Pulmonary artery endothelial cell (primary cell): ENCODE results near the gene PPFIA3. TPM values are rescaled to one million over a fixed set of nuclear protein-coding genes. Genes with fewer than 3 reads are reported as not detected.
"Not testable (repeated sequence)": the region's sequence is repeated elsewhere in the genome, so short reads cannot be mapped to it uniquely, and the experiment has no call there.

ENCODE experiments used
- DNase-seq: peaks from one replicate; pipeline ENCODE4 v3.0.0-alpha.2; 2011; ENCODE audit warnings: low read depth, low spot score
- total RNA-seq: library from RNA; depleted of rRNA; stranded (reverse); fragments of >200 nt; gene quantifications from 2 replicates; pipeline ENCODE4 v1.2.3, GENCODE V29; 2014

The PPFIA3 gene
- 0.95 and 3.0 TPM in 2 replicates for total RNA-seq

DNA sequence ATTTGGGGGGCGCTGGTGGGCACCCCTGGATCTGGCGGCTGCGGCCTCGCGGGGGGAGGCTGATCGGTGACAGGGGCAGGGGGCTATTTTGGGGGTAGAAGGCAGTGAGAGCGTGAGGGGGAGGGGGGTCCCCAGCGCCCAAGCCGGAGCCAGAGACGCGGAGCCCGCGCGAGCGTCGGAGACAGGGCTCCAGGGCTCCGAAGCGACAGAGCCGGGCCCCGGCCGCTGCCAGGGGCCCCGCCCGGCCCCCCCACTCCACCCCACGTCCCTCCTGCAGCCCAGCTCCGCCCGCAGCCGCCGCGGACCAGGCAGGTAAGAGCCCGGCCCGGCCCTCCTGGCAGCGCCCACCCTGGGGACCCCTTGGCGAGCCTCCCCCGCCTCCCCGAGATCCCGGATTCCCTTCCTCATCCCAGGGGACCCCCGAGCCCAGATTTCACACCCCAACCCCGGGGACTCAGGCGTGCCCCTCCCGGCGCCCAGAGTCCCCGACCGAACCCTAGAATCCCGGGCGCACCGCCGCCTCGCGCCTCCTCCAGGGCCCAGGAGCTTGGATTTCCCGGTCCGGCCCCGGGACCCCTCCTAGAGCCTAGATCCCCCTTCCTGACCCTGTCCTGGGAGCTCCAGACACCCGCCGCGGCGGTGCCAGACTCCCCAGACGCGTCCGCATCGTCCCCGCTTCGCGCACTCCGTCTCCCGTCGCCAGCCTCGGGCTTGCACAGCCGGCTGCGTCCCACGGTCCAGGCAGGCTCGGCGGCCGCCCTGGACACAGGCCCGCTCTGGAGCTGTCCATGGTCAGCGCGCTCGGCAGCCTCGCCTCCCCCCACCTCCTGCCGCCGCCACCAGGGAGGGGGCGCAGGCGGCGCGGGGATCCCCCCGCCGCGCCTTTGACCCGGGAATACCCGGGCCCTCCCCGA lies at the start of gene PPFIA3:
Gene PPFIA3, plus strand, starts transcription at position 134 of the 914 bp plus-strand sequence. CDS start 8,330 bp downstream, outside the sequence.
- DNase-seq = no peak

- DNase-seq = no peak
These were observed 48.9 kb upstream of the PPFIA3 start for GRCh38 chr19:49070416-49070815.

DNA sequence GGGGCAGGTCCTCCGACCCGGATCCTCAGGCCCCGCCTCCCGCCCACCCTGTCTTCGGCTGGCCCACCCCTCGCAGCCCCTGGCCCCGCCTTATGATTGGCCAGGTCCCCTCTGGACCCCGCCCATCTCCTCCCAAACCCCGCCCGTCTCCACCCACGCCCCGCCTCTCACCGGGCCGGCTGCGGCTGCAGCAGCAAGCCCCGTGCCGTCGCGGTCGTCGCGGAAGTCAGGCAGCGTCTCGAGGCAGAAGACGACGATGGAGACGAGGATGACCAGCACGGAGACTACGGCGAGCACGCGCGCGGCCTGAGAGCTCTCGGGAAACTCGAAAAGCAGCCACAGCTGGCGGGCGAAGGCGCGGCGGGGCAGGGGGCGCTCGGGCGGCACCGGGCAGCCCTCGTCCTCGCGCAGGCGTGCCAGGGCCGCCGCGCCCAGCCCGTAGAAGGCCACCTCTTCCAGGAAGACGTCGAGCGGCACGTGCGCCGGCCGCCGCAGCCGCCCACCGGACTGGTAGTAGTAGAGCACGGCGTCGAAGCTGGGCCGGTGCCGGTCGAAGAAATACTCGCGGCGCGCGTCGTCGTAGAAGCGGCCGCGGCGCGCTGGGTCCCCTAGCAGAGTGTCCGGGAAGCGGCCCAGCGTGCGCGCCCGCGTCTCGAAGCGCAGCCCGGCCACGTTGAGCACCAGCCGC lies 47.3 kb upstream of the PPFIA3 start:
- no peak for DNase-seq

- DNase-seq = no peak
These were observed 45.6 kb upstream of the PPFIA3 start for GRCh38 chr19:49073514-49074378.

DNA sequence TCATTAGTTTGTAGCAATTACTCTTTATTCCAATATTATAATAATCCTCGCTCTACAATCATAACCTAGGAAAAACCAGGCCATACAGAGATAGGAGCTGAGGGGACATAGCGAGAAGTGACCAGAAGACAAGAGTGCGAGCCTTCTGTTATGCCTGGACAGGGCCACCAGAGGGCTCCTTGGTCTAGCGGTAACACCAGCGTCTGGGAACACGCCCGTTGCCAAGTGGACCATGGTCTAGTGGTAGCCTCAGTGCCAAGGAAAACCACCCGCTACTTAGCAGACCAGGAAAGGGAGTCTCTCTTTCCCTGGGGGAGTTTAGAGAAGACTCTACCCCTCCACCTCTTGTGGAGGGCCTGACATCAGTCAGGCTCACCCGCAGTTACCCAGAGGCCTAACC lies 44.5 kb upstream of the PPFIA3 start:
- not testable (repeated sequence) for DNase-seq

DNA sequence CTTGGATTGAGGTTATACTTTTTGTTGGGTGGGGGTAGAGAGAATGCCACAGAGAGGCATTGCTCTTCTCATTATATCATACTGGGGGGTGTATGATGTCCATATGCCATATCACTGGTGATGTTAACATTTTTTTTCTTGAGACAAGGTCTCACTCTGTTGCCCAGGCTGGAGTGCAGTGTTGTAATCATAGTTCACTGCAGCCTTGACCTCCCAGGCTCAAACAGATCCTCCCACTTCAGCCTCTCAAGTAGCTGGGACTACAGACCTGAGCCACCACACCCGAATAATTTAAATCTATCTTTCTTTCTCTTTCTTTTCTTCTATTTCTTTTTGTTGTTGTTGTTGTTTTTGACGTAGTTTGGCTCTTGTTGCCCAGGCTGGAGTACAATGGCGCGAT lies 39.0 kb upstream of the PPFIA3 start:
- no peak for DNase-seq

- DNase-seq = no peak
These were observed 38.1 kb upstream of the PPFIA3 start for GRCh38 chr19:49081273-49081672.

DNA sequence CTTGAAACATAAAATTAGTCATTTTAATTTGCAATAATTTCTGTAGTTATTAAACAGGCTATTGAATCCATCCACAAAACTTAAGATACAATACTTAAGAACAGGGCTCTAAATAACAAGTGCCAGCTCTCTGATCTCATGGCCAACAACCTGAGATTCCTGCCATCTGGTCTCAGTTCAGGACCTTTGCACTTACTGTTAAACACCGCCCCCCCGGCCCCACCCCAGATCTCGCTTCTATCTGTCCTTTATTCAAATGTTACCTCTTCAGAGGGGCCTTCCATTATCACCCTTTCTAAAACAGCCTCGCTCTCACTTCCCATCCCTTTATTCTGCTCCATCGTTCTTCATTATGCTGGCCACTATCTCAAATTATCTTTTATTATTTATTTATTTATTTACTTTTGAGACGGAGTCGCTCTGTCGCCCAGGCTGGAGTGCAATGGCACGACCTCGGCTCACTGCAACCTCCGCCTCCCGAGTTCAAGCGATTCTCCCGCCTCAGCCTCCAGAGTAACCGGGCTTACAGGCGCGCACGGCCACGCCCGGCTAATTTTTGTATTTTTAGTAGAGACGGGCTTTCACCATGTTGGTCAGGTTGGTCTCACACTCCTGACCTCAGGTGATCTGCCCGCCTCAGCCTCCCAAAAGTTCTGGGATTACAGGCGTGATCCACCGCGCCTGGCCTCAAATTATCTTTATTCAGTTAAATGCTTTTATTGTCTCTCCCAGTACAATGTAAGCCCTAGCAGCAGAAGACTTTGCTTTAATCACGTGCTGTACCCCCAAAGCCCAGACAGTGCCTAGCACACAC lies 34.9 kb upstream of the PPFIA3 start:
- DNase-seq = no peak

- DNase-seq = peak; percentile 99
These were observed 34.1 kb upstream of the PPFIA3 start, which contains the start of gene SNRNP70 for GRCh38 chr19:49085020-49085867. Gene SNRNP70, plus strand, starts transcription at chr19:49085451. Its CDS starts 964 bp downstream, at chr19:49086415.

GRCh38 chr19:49085868-49086232 lies 33.5 kb upstream of the PPFIA3 start:
- no peak for DNase-seq

DNA sequence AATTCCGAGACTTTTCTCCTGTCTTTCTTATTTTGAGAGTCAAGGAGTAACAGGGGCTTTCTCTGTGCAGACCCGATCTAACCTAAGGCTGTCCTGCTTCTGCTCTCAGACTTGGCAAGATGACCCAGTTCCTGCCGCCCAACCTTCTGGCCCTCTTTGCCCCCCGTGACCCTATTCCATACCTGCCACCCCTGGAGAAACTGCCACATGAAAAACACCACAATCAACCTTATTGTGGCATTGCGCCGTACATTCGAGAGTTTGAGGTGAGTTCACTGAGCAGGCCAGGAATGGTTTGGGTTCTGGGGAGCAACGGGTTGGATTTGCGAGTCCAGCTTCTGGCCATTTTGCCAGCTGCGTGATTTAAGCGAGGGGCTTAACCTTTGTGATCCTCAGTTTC lies 33.0 kb upstream of the PPFIA3 start:
- no peak for DNase-seq

DNA sequence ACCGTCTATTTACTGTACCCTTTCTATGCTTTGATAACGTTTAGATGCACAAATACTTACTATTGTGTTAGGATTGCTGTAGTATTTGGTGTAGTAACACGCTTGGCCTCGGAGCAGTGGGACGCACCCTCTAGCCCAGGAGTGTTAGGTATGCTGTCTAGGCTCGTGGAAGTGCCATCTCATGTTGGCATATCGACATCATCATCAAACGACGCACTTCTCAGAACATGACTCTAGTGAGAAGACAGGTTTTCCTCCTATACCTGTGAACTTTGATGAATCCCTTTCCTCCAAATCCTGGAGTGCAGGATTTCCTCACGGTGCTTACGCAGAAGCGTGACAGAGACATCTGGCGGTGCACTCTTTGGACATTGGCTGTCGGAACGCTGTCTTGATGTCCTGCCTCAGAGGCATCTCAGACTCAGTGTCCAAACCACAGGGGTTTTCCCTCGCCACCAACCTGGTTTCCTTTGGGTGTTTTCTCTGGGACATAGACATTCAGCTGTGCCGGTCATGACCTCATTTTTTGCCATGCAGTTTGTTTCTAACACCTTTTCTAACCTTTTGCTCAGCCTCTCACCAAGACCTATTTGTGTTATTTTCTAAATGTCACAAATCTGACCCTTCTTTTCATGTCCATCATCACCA lies 27.8 kb upstream of the PPFIA3 start:
- no peak for DNase-seq

GRCh38 chr19:49092686-49093085 lies 26.7 kb upstream of the PPFIA3 start:
- no peak for DNase-seq

DNA sequence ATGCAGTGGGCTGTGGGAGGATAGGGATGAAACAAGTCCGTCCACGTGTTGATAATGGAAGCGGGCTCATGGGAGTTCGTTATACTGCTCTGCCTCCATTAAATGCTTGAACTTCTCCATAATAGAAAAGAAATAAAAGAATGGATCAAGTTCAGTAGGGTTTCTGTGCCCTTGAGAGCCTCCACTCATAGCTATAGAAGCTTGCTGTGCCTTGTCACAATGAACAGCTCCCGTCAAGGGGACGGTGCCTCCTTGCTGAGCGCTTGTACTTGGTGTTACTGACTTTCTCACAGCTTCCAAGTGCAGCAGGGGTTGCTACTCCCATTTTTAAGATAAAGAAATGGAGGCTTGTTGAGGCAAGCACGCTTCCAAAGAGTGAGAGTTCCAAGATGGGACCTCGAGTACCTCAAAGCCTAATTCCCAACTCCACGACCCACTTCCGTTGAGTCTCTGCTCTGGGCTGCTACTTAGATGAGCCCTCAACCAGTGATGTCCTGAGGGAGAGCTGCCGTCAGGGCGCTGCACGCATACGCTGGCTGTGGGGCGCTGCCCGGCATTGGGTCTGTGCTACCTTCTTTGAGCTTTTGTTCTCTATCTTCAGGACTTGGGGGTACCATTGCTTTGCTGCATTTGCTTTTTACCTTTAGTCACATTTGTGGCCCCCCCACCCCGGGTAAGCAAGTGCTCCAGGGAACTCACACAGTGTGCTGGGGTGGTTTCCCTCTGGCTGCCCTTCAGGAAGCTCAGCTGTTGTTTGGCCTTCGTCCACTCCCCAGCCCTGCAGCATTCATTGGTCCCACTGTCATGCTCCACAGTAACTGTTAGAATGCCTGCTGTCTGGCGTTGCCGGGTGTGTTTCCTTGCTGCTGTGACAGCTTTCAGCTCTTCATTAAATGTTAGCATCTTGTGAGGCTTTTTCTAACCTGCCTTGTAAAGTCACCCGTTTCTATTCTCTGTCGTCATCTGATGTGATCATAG lies 24.6 kb upstream of the PPFIA3 start:
- no peak for DNase-seq

GRCh38 chr19:49097453-49098288 lies 21.7 kb upstream of the PPFIA3 start:
- DNase-seq = no peak

DNA sequence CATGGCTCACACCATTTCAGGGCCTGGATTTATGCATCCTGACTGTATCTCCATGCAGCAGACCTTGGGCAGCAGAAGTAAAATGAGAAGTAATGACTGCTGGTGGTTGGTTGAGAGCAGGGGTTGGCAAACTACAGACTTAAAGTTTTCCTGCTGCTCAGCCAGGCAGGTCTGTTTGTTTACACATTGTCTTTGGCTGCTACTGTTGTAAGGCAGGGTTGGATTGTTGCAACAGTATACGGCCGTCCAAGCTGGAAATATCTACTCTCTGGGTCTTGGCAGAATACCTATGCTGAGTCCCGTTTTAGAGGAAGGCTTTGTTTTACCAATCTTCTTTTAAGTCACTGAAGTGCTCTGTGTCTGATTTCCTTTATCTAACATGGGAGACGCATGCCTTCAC lies 20.5 kb upstream of the PPFIA3 start:
- DNase-seq = no peak

- no peak for DNase-seq
These were observed 18.2 kb upstream of the PPFIA3 start for GRCh38 chr19:49101160-49101559.
